K562 (cell line): ENCODE results near the gene DLG4. TPM values are rescaled to one million over a fixed set of nuclear protein-coding genes. Genes with fewer than 3 reads are reported as not detected.

Experiments
- BCL6 ChIP-seq: fragments of 250-450 bp; sonication (Bioruptor Pico); IDR thresholded peaks from 2 replicates; pipeline ENCODE4 v1.4.0; 2020
- CEBPB ChIP-seq: fragments of 450-650 bp; IDR thresholded peaks from 2 replicates; pipeline ENCODE4 v1.6.1; 2016; ENCODE audit warnings: missing genetic modification characterization, missing compliant biosample characterization
- HDGF ChIP-seq: fragments of 450-650 bp; IDR thresholded peaks from 2 replicates; pipeline ENCODE4 v1.6.1; 2016
- JUN ChIP-seq, 2 experiments: sonication (generic) in 1 of 2; formaldehyde crosslinking in 1 of 2; IDR thresholded peaks; 2 replicates each; pipeline versions ENCODE4 v1.6.1 to v1.8.0; 2012 to 2022; ENCODE audit warnings: borderline replicate concordance in 2 of 2, mild to moderate bottlenecking in 2 of 2, improper control_type of control experiment in 1 of 2, low read depth in 1 of 2, low read length in 1 of 2, missing genetic modification reagents in 1 of 2
- KLF16 ChIP-seq: IDR thresholded peaks from 2 replicates; pipeline ENCODE4 v1.6.1; 2016; ENCODE audit warnings: antibody characterized with exemption
- MBD2 ChIP-seq: sonication (generic); IDR thresholded peaks from 2 replicates; pipeline ENCODE4 v1.6.1; 2016; ENCODE audit warnings: low read depth, borderline replicate concordance
- NBN ChIP-seq: fragments of 450-650 bp; IDR thresholded peaks from 2 replicates; pipeline ENCODE4 v1.6.1; 2016; ENCODE audit warnings: low read depth, mild to moderate bottlenecking
- PCBP2 ChIP-seq: fragments of 200-400 bp; formaldehyde crosslinking; IDR thresholded peaks from 2 replicates; pipeline ENCODE4 v1.6.1; 2018; ENCODE audit warnings: low read length, low read depth, mild to moderate bottlenecking, moderate library complexity; ENCODE audit not compliant: poor library complexity, severe bottlenecking
- PRDM10 ChIP-seq: fragments of 450-650 bp; IDR thresholded peaks from 2 replicates; pipeline ENCODE4 v1.6.1; 2018; ENCODE audit not compliant: partially characterized antibody
- RB1 ChIP-seq: fragments of 450-650 bp; IDR thresholded peaks from 2 replicates; pipeline ENCODE4 v1.6.1; 2017; ENCODE audit warnings: low read depth, mild to moderate bottlenecking
- SP2 ChIP-seq: IDR thresholded peaks from 2 replicates; pipeline ENCODE4 v1.6.1; 2011; ENCODE audit warnings: mild to moderate bottlenecking, low read depth, low read length, moderate library complexity; ENCODE audit not compliant: poor library complexity, severe bottlenecking; ENCODE audit errors: extremely low read depth
- TAL1 ChIP-seq: fragments of 450-650 bp; IDR thresholded peaks from 2 replicates; pipeline ENCODE4 v1.6.1; 2016; ENCODE audit warnings: mild to moderate bottlenecking
- USF1 ChIP-seq: sonication (generic); formaldehyde crosslinking; IDR thresholded peaks from 2 replicates; pipeline ENCODE4 v1.9.0; 2022; ENCODE audit warnings: mild to moderate bottlenecking, missing genetic modification reagents
- ZBTB43 ChIP-seq: sonication (generic); formaldehyde crosslinking; IDR thresholded peaks from 2 replicates; pipeline ENCODE4 v1.8.0; 2023; ENCODE audit warnings: mild to moderate bottlenecking, missing genetic modification reagents
- ZNF124 ChIP-seq: sonication (generic); formaldehyde crosslinking; IDR thresholded peaks from 2 replicates; pipeline ENCODE4 v1.8.1; 2022; ENCODE audit warnings: missing genetic modification reagents
- ZNF41 ChIP-seq: fragments of 250-450 bp; sonication (Bioruptor Pico); conservative IDR thresholded peaks from 2 replicates; pipeline ENCODE4 v1.4.0; 2020; ENCODE audit warnings: mild to moderate bottlenecking
- polyA plus RNA-seq, 8 experiments: library from polyadenylated mRNA; depleted of rRNA in 4 of 8; stranded (reverse) in 5 of 8; unstranded in 3 of 8; fragments of >200 nt; fragmentation: Nextera tagmentation in 2 of 8; fragmentation: Illumina TruSeq in 1 of 8; extraction: Ambion mirVana in 2 of 8; extraction: Trizol in 1 of 8; gene quantifications; 2 replicates each; pipeline versions ENCODE4 v1.2.1 to v1.2.3, GENCODE V29; 2011 to 2014; ENCODE audit warnings: inconsistent platforms in 1 of 8, missing spikeins in 1 of 8
- total RNA-seq, 7 experiments: library from RNA; depleted of rRNA in 6 of 7; stranded (reverse); fragments of >200 nt in 6 of 7; fragmentation: Illumina TruSeq in 2 of 7; extraction: Trizol in 2 of 7; gene quantifications; 2 replicates each; pipeline versions ENCODE4 v1.2.1 to v1.2.3, GENCODE V29; 2011 to 2021; ENCODE audit warnings: low replicate concordance in 1 of 7
- TF ChIP-seq, protein P1 (sequence below): sonication (generic); formaldehyde crosslinking; IDR thresholded peaks from 2 replicates; pipeline ENCODE4 v1.5.0; 2020; ENCODE audit warnings: missing genetic modification reagents
- TF ChIP-seq, protein P2 (sequence below): IDR thresholded peaks from 2 replicates; pipeline ENCODE4 v1.6.1; 2011; ENCODE audit not compliant: insufficient read length; ENCODE audit errors: extremely low read depth

DLG4 gene
- total and polyA plus RNA-seq, 9 of the 15 experiments (the other 6 are each of a cell fraction or from before 2014, with no cell fraction given), result 0.03 to 12.0 (median 4.1) TPM

DNA sequence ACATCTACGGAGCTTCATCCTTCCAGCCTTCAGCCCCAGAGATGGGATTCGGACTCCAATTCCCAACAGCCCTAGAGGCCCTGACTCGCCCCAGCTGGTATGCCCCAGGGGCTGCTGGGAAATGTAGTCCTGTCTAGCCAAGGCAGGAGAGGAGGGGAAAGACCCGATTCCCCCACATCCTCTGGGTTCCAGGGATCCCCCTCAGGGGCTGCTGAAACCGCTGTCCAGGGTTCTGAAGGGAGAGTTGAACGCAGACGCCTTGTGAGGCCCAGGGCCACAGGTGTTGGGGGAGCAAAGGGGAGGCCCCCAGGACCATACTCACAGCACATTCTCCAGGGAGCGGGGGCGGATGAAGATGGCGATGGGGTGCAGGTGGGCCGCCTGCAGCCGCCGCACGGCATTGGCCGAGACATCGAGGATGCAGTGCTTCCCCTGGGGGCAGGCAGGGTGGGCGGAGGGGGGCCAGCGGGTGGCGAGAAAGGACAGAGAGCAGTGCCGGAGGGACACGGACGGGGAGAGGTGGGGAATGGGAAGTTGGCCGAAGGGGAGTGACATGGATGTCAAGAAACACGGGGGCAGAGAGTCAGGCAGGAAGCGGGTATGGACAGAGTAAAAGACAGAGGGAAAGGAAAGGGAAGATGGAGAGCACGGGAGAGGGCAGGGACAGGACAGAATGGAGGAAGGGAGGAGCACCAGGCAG lies 27.9 kb downstream of the DLG4 start (continued):
- TF ChIP-seq PRDM10 (no peak), ZNF124 (CRISPR knock-in tag) (no peak), PCBP2 (no peak), JUN (IDR thresholded peaks at IDR 0.05; ENCODE audit: borderline replicate concordance, low read depth, low read length) (0 out of 2 replicates have a peak, but pooled peaks have one; percentile 29), JUN (CRISPR knock-in tag; IDR thresholded peaks at IDR 0.05; ENCODE audit: borderline replicate concordance) (no peak), CEBPB (tag) (no peak), SP2 (no peak), KLF16 (no peak), ZNF41 (no peak), MBD2 (peak; percentile 91), HDGF (no peak), TAL1 (no peak), BCL6 (CRISPR knock-in tag) (no peak), ZBTB43 (CRISPR knock-in tag) (no peak), USF1 (peak; percentile 35; the same call in 1 of the 2 replicates), NBN (no peak), RB1 (peak; percentile 19; the same call in 1 of the 2 replicates)
- TF ChIP-seq, protein P1, sequence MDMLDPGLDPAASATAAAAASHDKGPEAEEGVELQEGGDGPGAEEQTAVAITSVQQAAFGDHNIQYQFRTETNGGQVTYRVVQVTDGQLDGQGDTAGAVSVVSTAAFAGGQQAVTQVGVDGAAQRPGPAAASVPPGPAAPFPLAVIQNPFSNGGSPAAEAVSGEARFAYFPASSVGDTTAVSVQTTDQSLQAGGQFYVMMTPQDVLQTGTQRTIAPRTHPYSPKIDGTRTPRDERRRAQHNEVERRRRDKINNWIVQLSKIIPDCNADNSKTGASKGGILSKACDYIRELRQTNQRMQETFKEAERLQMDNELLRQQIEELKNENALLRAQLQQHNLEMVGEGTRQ (CRISPR knock-in tag), result peak; percentile 78
- TF ChIP-seq, protein P2, sequence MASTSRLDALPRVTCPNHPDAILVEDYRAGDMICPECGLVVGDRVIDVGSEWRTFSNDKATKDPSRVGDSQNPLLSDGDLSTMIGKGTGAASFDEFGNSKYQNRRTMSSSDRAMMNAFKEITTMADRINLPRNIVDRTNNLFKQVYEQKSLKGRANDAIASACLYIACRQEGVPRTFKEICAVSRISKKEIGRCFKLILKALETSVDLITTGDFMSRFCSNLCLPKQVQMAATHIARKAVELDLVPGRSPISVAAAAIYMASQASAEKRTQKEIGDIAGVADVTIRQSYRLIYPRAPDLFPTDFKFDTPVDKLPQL, result no peak
